GM04504 (cell line): ENCODE measurements around the gene DAP.
A peak's percentile ranks its signal among the peaks of the same experiment; 100 is the strongest.

Experiments used
- DNase-seq: peaks from one replicate; pipeline ENCODE4 v3.0.0-alpha.2; 2012; ENCODE audit warnings: low read depth

The DAP gene

GRCh38 chr5:10689391-10690081 lies 71.5 kb downstream of the DAP start:
- DNase-seq = peak; percentile 30

- DNase-seq = no peak
Measured at GRCh38 chr5:10688651-10689171, 72.3 kb downstream of the DAP start.

GRCh38 chr5:10686890-10687289 lies 74.1 kb downstream of the DAP start:
- DNase-seq = no peak

- DNase-seq = no peak
Measured at GRCh38 chr5:10685115-10685521, 75.9 kb downstream of the DAP start.

- DNase-seq = no peak
Measured at GRCh38 chr5:10684303-10685086, 76.5 kb downstream of the DAP start.

- DNase-seq = no peak
Measured at GRCh38 chr5:10682801-10683525, 78.1 kb downstream of the DAP start.

GRCh38 chr5:10681731-10682679 lies 79.0 kb downstream of the DAP start:
- DNase-seq = no peak

GRCh38 chr5:10680876-10681481 lies 80.1 kb downstream of the DAP start:
- no peak for DNase-seq

- DNase-seq = no peak
Measured at GRCh38 chr5:10679336-10679988, 81.6 kb downstream of the DAP start.

- DNase-seq = peak; percentile 32
Measured at GRCh38 chr5:10678244-10678643, 82.8 kb downstream of the DAP start.

- DNase-seq = no peak
Measured at GRCh38 chr5:10677533-10677932, 83.5 kb downstream of the DAP start.

- DNase-seq = no peak
Measured at GRCh38 chr5:10676946-10677345, 84.1 kb downstream of the DAP start.

- no peak for DNase-seq
Measured at GRCh38 chr5:10676224-10676623, 84.8 kb downstream of the DAP start.

- DNase-seq = no peak
Measured at GRCh38 chr5:10675177-10675700, 85.8 kb downstream of the DAP start.

- no peak for DNase-seq
Measured at GRCh38 chr5:10674582-10674981, 86.5 kb downstream of the DAP start.

GRCh38 chr5:10674096-10674495 lies 86.9 kb downstream of the DAP start:
- DNase-seq = no peak

GRCh38 chr5:10673407-10673806 lies 87.6 kb downstream of the DAP start:
- no peak for DNase-seq

- no peak for DNase-seq
Measured at GRCh38 chr5:10673017-10673389, 88.0 kb downstream of the DAP start.

GRCh38 chr5:10672146-10673016 lies 88.7 kb downstream of the DAP start:
- no peak for DNase-seq
